ENCODE data around the gene FHDC1.

Gene FHDC1

DNA sequence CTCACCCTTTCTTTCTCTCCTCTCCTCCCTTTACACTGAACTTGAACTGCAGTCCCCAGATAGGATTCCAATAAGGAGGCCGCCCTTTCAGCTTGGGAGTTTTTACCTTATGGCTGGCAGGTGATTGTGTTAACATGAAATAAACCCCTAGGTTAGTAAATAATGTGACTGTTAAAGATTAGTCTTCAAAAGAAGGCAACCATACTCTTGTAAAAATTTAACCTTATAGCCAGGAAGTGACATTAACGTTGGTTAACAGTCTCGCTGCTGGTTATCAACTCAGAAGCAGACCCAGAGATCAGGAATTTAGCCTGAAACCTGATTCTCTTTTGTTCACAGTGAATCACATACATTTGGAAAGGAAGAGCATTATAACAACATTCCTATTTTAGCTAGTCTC, 15.2 kb downstream of the FHDC1 start:
- no peak for DNase-seq (ENCODE audit: low read depth, low spot score)

DNA sequence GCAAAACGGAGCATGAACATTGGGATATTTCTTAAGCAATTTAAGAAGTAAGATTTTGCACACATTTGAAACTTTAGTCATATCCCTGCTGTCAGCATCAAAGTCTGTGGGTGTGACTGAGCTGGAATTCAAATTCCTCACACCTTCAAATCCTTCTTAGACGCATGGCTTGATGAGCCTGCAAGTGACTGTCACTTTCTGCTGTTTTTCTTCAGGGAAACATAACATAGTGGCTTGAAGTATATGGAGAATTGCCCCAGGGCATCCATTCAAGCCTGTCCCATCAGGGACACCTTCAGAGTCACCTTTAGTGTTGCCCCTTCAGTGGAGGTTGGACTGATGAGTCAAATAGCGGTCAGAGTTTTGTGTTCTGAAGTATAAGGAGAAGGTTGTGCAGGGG, 17.4 kb downstream of the FHDC1 start:
- no peak overlapping the region for H3K4me3 ChIP-seq (ENCODE audit: low read length)
- no peak for DNase-seq (ENCODE audit: low read depth, low spot score)

More for the DNA sequence above, 15.2 kb downstream of the FHDC1 start:
- no peak overlapping the region for H3K4me3 ChIP-seq (ENCODE audit: low read length)

DNA sequence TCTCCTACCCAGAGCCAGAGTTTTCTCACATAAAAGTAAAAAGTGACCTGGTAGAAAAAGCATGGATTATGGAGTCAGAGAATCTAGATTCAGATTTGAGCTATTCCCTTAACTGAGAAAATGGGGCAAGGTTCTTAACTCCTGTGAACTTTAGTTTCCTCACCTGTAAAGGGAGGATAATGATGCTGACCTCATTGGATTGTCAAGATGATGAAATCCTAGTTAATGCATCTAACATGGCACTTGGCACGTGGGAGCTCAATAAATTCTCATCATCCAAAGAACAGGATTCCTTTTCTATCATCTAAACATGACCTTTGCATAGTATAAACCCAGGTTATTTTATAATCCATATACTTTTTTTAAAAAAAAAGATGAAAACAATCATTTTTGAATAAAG, 18.6 kb downstream of the FHDC1 start:
- no peak for DNase-seq (ENCODE audit: low read depth, low spot score)
- no peak overlapping the region for H3K4me3 ChIP-seq (ENCODE audit: low read length)

DNA sequence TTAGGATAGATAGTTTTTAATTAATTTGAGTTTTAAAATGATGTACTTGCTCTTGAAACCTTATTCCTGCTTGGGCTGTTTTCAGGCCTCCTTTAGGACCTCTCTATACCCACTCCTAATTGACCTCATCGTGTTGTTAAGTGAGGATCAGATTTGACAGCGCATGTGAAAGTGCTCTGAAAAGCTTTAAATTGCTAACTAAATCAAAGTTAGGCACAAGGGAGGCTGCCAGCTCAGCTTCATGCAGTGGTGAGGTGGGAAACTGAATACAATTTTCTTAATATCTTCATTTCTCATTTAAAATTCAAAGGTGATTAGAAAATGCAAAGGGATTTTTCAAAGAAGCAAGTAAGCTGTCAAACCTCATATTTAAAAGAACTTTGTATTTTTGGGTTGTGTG, 20.0 kb downstream of the FHDC1 start:
- no peak overlapping the region for H3K4me3 ChIP-seq (ENCODE audit: low read length)
- no peak for DNase-seq (ENCODE audit: low read depth, low spot score)

DNA sequence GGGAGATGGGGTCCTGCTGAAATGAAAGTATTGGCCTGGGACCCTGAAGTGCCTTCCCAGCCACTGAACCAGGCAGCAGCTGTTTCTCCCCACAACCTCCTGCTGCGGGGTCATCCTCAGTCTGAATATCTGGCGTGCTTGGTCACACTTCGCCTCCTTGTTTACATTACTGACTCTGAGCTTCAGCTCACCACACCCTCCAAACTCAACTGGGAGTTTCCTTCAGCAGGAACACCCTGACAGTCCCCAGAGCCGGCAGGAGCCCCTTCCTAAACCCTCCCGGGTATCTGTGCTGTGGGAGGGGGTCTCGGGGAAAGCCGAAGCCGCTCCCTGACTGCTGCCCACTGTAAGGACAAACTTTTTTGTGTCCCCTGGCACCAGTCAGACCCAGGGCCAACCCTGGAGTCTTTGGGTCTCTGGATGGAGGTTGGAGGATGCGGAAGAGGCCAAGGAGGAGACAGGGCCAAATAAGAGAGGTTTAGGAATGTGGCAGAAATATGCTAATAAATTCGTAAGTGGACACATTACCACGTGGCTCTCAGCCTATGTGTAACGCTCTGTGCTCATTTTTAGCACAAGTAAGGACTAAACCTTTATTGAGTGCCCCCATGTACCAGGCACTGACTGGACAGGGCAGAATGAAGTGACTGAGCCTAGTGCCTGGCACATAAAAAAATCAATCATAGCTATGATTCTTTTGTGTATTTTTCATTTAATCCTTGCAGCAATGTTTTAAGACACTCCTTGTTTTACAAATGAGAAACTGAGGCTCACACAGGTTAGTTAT, 20.7 kb downstream of the FHDC1 start:
- H3K4me3 ChIP-seq (ENCODE audit: low read length): no peak overlapping the region
- no peak for DNase-seq (ENCODE audit: low read depth, low spot score)

DNA sequence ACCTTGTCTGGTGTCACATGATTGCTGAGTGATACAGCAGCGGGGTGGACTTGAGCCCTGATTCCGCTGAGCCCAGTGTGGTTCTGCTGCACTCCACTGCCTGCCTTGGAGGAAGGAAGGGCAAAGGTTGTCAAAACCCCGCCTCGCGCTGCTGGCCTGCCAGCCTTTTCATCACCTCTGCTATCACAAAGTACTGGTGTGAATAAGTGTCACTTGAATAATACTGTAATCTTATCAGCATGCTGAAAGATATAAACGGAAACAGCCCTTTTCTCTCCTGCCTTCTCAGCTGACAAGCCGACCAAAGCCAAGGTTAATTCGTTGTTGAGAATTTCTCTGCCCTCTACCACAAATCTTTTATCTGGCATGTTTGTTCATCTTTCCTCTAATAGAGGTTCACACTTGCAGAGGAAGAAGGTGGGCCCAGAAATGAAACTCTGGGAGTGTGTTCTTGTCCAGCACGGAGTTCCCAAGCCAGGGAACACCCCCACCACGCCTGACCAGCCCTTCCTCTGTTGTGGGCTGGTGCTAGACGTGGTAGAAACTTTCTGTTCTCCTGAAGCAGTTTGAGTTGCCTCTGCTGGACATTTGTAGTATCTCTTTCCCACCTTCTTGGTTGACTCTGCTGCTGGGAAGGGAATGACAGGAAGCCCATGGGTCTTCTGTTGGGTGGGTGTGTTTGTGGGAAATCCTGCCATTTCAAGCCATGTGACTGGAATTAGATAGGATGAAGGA, 21.5 kb downstream of the FHDC1 start:
- H3K4me3 ChIP-seq (ENCODE audit: low read length): no peak overlapping the region
- DNase-seq (ENCODE audit: low read depth, low spot score): no peak

DNA sequence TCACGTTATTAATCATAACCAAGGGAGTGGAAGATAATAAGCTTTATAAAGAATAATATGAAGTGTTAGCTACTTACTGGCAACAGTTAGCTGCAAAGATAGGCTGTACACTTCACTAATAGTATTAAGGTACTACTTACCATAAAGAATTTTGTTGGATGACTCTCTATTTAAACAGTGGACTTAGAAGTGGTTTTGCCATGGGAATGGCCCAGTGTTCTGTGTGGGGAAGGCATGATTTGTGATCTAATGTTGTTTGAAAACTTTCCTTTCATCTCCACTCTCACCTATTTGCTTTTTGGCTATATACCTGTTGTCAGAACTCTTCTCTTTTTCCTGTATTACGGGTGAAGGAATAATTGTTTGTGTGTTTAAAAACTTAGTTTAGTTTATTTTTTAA, 23.0 kb downstream of the FHDC1 start:
- DNase-seq (ENCODE audit: low read depth, low spot score): no peak
- H3K4me3 ChIP-seq (ENCODE audit: low read length): no peak overlapping the region

DNA sequence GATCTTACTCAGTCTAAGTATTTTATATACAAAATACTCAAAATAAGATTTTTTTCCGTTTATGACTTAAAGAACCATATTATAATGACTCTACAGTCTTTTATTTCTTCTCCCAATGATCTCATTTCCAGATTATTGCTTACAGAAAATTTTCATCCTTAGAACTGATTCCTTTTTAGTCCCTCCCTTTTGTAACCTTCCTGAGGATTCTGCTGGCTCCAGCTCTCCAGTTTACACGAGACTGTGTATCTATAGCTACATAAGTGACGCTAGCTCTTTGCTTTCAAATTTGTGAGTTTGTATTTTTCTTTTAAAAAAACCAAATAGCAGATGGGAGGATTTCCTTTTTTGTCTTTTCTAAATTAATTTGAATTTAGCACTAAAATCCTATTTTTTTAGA, 24.0 kb downstream of the FHDC1 start:
- no peak for DNase-seq (ENCODE audit: low read depth, low spot score)
- no peak overlapping the region for H3K4me3 ChIP-seq (ENCODE audit: low read length)

DNA sequence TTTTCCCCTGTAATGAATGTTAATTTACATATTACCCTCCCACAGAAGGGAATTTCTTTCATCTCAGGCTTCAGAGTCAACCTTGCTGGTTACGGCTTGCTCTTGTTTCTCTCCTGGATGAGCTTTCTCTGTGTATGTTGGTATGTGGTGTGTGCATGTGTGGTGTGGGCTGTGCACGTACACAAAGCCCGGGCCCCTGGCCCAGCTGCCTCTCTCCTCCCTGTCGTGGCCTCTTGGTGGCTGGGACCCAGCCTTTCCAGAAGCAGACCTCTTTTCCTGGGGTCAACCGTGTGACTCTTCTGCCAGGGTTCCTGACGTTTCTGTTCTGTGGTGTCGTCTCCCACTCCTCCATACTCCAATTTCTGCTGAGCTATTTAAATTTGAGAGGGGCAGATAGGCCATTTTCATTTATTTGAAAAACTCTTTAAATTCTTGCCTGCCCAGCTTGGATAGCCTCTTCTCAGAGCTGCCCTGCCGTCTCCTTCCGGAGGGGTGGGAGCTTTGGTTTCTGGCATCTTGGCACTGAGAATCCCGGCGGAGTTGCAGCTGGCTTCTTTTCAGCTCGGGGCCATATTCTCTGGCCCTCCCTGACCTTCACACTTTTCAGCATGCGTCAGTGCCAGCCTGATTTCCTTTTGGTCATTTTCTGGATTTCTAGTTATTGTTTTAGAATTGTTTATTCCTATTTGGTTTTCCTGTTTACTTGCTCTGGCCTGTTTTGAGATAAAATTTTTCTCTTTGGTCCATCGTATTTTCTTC, 25.1 kb downstream of the FHDC1 start:
- DNase-seq (ENCODE audit: low read depth, low spot score): no peak

DNA sequence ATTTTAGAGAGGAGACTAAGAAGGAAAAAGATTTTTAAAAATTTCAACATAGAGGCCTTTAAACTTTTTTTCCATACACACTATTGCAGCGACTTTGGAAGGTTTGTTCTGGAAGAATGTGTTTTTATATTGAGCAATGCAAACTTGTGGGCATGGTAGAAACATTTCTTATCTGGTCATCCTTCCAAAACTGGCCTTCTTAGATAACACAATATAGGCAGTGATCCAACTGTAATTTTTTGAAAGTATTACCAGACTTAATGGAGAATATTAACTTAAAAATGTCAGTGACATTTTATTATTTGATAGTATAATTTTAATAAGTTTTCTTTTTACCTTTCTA, 25.6 kb downstream of the FHDC1 start:
- DNase-seq (ENCODE audit: low read depth, low spot score): no peak

More for the DNA sequence above, 25.1 kb downstream of the FHDC1 start:
- H3K4me3 ChIP-seq (ENCODE audit: low read length): no peak overlapping the region

DNA sequence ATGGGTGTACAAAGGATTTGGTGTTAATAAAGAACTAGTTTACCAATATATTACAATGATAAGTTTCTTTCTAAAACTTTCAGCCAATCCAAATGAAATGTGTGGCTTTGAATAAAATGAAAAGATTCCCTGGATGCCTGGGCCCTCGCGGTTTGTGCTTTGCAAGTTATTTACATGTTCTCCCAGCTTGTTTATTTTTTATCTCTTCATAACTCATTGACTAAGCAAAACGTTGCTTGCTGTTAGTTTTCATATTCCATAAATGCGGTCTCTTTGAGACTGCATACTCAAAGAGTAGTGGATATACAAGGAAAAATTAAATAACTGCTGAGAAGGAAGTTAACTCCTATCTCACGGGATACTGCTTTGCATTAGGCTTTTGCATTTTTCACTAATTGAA, 26.0 kb downstream of the FHDC1 start:
- DNase-seq (ENCODE audit: low read depth, low spot score): no peak
- H3K4me3 ChIP-seq (ENCODE audit: low read length): no peak overlapping the region

More for the DNA sequence above, 25.6 kb downstream of the FHDC1 start:
- no peak overlapping the region for H3K4me3 ChIP-seq (ENCODE audit: low read length)

DNA sequence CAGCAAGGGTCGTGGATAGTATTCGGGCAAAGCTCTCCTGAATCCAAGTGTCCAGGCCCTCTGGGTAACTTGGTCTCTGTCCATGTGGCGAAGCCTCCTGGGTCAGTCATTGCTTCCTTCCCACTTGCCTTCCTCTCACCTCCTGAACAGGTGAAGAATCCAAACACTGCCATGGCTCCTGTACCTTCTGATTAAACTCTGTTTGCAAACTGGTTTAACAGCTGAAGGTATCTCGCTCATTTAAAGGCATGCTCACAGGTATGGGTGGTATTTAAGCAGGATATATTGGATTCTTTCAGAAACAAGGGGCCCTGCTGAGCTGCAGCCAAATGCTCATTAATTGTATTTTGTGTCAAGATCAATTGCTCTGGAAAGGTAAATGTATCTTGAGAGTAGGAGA, 28.2 kb downstream of the FHDC1 start:
- DNase-seq (ENCODE audit: low read depth, low spot score): no peak
- no peak overlapping the region for H3K4me3 ChIP-seq (ENCODE audit: low read length)

DNA sequence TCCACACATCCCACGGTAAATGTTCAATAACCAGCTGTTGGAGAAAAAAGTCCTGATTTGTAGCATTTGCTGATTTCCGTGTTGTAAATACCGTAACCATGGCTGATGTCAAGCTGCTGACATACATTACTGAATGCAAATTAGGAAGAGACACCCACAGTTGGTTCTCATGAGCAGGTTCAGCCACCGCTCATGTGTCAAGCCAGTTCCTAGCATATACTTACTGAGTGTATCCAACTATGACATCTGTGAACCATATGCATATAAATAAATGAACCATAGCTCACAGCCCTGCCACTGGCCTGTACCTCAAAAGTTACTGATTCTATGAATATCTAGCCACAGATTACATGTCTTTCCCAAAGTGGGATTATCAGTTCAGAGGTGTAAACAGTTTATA, 29.5 kb downstream of the FHDC1 start:
- no peak for DNase-seq (ENCODE audit: low read depth, low spot score)
- no peak overlapping the region for H3K4me3 ChIP-seq (ENCODE audit: low read length)

DNA sequence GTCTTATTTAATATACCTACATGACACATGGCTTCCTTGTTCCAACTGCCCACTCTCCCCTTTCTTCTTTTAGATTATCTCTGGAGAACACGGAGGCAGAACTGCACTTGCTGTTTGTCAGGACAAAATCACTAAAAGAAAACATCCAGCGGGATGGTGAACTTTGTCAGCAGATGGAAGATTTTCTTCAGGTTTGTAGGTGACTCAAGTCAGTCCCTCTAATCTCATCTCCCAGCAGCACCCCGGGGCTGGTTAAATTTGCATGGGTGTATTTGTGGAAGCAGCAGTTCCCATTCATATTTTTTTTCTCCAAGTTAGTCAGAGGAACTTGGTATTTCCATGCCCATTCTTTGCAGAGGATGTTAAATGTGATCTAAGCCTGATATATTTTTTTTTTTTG, 31.8 kb downstream of the FHDC1 start:
- no peak for DNase-seq (ENCODE audit: low read depth, low spot score)
- H3K4me3 ChIP-seq (ENCODE audit: low read length): no peak overlapping the region

DNA sequence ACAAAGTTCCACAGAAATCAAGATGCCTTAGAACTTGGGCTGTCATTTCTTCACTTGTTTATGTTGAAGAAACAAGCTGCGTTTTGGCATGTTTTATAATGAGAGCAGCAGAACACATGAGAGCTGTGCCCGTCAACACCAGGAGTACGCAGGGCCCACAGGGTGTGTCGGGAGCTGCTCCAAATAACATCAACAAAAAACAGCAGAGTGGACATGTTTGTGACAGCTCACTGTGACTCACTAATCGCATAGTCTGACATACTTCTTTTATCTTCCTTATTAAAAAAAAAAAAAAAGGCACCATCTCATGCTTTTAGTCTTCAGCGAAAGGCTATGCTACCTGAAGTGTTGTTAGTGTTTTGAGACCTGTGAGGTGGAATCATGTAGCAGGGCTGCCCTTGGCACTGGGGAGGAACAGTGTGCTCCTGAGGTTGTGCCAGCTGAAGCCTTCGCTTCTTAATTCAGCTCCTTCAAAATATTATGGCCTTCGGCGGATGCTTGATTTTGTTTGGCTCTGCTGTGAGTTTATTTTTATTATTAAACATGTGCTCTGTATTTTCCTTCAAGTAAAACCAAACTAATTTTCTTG, 32.8 kb downstream of the FHDC1 start:
- no peak overlapping the region for H3K4me3 ChIP-seq (ENCODE audit: low read length)
- DNase-seq (ENCODE audit: low read depth, low spot score): no peak

DNA sequence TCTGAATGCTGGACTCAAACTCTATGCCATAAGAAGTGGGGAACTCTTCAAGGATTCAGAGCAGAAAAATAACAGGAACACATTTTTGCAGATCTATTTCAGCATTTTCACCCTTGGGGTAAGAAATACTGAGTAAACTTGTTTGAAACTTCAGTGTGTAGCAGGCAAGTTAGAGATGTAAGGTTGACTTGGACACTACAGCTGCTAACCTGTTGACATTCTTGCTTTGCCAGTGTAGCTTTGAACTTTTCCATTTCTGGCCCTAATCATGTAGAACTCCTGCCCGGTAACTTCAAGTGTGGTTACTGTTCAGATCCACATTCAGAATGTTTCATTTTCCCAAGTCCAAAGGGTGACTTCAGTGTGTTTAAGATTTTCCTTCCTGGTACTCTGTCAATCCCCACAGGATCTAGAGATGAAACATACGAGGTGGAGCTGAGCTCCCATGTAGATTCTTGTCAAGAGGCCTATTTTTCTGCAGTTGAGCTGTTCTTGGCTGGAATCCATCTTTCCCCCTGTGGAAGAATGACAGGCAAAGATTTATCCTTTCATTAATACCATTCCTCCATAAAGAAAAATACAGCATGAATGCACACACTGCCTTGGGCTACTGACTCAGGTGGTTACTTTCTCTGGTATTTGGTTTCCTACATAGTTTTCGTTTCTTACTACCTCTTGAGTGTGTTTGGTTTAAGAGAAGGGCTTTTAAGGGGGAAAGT, 34.1 kb downstream of the FHDC1 start:
- DNase-seq (ENCODE audit: low read depth, low spot score): no peak
- no peak overlapping the region for H3K4me3 ChIP-seq (ENCODE audit: low read length)

DNA sequence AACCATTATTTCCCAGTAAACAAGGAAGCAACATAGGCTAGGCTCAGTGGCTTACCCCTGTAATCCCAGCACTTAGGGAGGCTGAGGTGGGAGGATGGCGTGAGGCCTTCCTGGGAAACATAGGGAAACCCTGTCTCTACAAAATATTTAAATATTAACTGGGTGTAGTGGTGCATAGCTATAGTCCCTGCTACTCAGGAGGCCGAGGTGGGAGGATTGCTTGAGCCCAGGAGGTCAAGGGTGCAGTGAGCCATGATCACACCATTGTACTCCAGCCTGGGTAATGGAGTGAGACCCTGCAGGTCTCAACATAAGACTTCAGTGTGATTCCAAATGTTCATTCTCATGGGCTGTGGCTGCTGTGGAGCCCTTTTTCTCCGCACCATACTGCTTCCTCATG, 34.9 kb downstream of the FHDC1 start:
- no peak overlapping the region for H3K4me3 ChIP-seq (ENCODE audit: low read length)
- no peak for DNase-seq (ENCODE audit: low read depth, low spot score)

DNA sequence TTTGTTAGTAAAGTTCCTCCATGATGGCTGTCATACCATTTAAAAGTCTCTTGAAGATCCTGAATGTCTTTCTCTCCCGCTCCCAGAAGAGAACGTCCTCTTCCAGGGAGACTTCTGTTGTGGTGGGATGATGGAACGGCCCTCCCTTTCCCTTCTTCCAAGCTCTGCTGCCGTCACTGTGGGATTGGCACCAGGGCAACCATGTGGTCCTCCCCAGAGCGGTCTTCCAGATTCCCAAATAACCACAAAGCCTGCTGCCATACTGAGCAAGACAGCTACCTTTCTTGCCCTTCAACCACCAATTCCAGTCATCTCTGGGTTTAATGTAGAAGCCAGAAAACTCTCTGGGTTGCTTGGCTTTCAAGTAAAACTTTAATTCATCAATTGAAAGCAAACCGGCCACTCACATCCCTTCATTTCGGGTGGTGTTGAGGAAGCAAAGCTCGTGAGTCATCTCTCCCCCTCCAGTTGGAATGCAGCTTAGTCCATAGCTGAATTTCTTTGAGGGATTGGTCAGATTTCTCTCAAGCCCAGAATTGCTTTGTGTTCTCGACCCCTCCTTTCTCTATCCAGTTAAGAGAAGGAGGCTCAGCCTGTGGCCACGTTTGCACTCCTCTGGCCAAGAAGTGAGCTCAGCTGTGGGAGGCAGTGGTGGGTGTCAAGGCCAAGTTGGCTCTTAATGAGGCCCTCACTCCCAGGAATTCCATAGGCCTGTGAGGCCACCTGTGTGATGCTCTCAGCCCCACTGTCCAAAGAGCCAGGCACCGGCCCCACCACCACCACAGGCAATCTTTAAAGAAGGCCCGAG, 36.9 kb downstream of the FHDC1 start:
- no peak overlapping the region for H3K4me3 ChIP-seq (ENCODE audit: low read length)
- no peak for DNase-seq (ENCODE audit: low read depth, low spot score)
